ENCODE measurements around the gene DPP6. TPM values are rescaled to one million over a fixed set of nuclear protein-coding genes. Genes with fewer than 3 reads are reported as not detected.
"Not testable (repeated sequence)": the region's sequence is repeated elsewhere in the genome, so short reads cannot be mapped to it uniquely, and the experiment has no call there.

Gene DPP6
- total and polyA plus RNA-seq, 4 experiments from 2014 or later = not detected

DNA sequence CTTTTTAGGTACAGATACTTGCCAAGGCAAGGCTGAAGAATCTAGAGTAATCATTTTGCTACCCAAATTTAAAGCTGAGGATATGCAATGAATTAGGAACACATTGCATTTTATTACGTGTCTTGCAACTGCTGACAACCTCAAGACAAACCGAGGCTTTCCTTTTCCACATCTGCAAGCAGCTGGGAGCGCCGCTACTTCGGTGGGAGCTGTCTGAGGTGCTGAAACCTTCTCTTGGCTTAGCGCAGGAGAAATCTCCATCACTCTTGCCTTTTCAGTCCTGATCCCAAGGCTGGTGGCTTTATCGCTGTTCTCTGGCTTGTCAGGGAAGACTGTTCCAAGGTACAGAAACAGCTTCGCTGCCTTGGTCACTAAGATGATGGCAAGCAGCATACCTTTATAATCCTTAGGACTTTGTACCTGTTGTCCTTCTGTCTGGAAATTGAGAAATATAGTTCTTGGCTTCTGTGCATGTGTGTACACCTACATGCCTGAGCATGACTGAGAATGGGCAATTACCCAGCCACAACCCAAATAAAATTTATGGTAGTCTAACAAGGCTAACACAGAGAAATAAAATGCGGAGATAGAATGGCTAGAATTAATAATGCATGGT, 3.4 kb downstream of the DPP6 start:
- DNase-seq; CTCF ChIA-PET (ENCODE audit: partially characterized antibody); H3K4me1 Mint-ChIP-seq: not testable (repeated sequence)

DNA sequence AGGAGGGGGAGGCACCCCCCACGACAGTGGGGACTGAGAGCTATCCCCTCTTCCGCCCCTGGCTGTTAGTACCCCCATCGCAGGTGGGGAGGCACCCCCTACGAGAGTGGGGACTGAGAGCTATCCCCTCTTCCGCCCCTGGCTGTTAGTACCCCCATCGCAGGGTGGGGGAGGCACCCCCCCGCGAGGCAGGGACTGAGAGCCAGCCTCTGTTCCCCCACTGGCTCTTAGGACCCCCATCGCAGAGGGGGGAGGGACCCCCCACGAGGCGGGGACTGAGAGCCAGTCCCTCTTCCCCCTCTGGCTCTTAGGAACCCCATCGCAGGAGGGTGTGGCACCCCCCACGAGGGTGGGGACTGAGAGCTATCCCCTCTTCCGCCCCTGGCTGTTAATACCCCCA, 6.6 kb downstream of the DPP6 start:
- POLR2A ChIA-PET (ENCODE audit: partially characterized antibody); H3K36me3 Mint-ChIP-seq; H3K27ac ChIP-seq (ENCODE audit: low read depth, low read length); H3K4me1 Mint-ChIP-seq; H3K27me3 Mint-ChIP-seq; DNase-seq; H3K4me3 Mint-ChIP-seq; CTCF ChIA-PET (ENCODE audit: partially characterized antibody); H3K36me3 ChIP-seq (ENCODE audit: insufficient read depth, low read length); H3K4me3 ChIP-seq (ENCODE audit: low read length in 2 of 2); H3K27me3 ChIP-seq (ENCODE audit: insufficient read depth, low read length); H3K9me3 ChIP-seq (ENCODE audit: control insufficient read depth in 1 of 2, low read length in 2 of 2); intact Hi-C loops (cut with micrococcal nuclease); H3K4me1 ChIP-seq (ENCODE audit: insufficient read depth, low read length); H3K27ac Mint-ChIP-seq; H3K9me3 Mint-ChIP-seq: not testable (repeated sequence)

More for the DNA sequence above, 3.4 kb downstream of the DPP6 start:
- H3K27ac Mint-ChIP-seq; H3K27ac ChIP-seq (ENCODE audit: low read depth, low read length); H3K27me3 ChIP-seq (ENCODE audit: insufficient read depth, low read length); H3K9me3 Mint-ChIP-seq; H3K4me3 ChIP-seq (ENCODE audit: low read length in 2 of 2); H3K9me3 ChIP-seq (ENCODE audit: control insufficient read depth in 1 of 2, low read length in 2 of 2); POLR2A ChIA-PET (ENCODE audit: partially characterized antibody); H3K36me3 Mint-ChIP-seq; H3K27me3 Mint-ChIP-seq; H3K4me1 ChIP-seq (ENCODE audit: insufficient read depth, low read length); H3K36me3 ChIP-seq (ENCODE audit: insufficient read depth, low read length); intact Hi-C loops (cut with micrococcal nuclease); H3K4me3 Mint-ChIP-seq: not testable (repeated sequence)

DNA sequence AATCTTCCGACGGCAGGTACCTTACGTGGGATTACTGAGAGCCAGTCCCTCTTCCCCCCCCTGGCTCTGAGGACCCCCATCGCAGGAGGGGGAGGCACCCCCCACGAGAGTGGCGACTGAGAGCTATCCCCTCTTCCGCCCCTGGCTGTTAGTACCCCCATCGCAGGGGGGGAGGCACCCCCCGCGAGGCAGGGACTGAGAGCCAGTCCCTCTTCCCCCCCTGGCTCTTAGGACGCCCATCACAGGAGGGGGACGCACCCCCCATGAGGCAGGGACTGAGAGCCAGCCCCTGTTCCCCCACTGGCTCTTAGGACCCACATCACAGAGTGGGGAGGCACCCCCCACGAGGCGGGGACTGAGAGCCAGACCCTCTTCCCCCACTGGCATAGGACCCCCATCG, 8.4 kb downstream of the DPP6 start:
- DNase-seq; H3K27me3 ChIP-seq (ENCODE audit: insufficient read depth, low read length); H3K4me3 Mint-ChIP-seq; H3K27ac ChIP-seq (ENCODE audit: low read depth, low read length); H3K36me3 Mint-ChIP-seq; intact Hi-C loops (cut with micrococcal nuclease); H3K27ac Mint-ChIP-seq; H3K27me3 Mint-ChIP-seq; H3K4me1 ChIP-seq (ENCODE audit: insufficient read depth, low read length); H3K4me1 Mint-ChIP-seq; POLR2A ChIA-PET (ENCODE audit: partially characterized antibody); H3K9me3 ChIP-seq (ENCODE audit: control insufficient read depth in 1 of 2, low read length in 2 of 2); CTCF ChIA-PET (ENCODE audit: partially characterized antibody); H3K36me3 ChIP-seq (ENCODE audit: insufficient read depth, low read length); H3K4me3 ChIP-seq (ENCODE audit: low read length in 2 of 2): not testable (repeated sequence)
- H3K9me3 Mint-ChIP-seq = peaks cover 0 to 14% (median 3%) of the 10 kb centered on the region in 8 donors

DNA sequence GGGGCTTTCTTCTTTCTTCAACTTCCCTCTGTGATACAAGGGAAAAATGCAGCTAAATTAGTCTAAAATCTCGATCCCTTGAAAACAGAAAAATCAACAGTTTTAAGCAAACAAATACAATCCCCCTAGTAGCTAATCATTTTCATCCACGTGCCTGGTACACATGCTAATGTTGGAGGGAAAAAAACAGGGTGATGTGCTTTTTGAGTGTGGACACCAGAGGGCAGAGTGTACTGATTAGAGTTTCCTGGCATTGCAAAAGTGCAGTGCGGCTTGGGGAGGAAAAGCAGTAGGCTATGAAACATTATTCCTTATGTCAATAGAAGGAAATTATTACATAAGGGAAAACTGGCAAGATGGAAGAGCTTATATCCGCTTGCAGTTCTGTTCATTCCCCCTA, 19.6 kb downstream of the DPP6 start:
- H3K27ac ChIP-seq (ENCODE audit: low read depth, low read length); intact Hi-C loops (cut with micrococcal nuclease); CTCF ChIA-PET (ENCODE audit: partially characterized antibody); H3K9me3 ChIP-seq (ENCODE audit: control insufficient read depth in 1 of 2, low read length in 2 of 2); H3K36me3 ChIP-seq (ENCODE audit: insufficient read depth, low read length); H3K9me3 Mint-ChIP-seq; H3K27ac Mint-ChIP-seq; H3K4me1 ChIP-seq (ENCODE audit: insufficient read depth, low read length); POLR2A ChIA-PET (ENCODE audit: partially characterized antibody); H3K4me1 Mint-ChIP-seq; H3K27me3 ChIP-seq (ENCODE audit: insufficient read depth, low read length); H3K27me3 Mint-ChIP-seq; DNase-seq; H3K4me3 ChIP-seq (ENCODE audit: low read length in 2 of 2); H3K4me3 Mint-ChIP-seq; H3K36me3 Mint-ChIP-seq: not testable (repeated sequence)

DNA sequence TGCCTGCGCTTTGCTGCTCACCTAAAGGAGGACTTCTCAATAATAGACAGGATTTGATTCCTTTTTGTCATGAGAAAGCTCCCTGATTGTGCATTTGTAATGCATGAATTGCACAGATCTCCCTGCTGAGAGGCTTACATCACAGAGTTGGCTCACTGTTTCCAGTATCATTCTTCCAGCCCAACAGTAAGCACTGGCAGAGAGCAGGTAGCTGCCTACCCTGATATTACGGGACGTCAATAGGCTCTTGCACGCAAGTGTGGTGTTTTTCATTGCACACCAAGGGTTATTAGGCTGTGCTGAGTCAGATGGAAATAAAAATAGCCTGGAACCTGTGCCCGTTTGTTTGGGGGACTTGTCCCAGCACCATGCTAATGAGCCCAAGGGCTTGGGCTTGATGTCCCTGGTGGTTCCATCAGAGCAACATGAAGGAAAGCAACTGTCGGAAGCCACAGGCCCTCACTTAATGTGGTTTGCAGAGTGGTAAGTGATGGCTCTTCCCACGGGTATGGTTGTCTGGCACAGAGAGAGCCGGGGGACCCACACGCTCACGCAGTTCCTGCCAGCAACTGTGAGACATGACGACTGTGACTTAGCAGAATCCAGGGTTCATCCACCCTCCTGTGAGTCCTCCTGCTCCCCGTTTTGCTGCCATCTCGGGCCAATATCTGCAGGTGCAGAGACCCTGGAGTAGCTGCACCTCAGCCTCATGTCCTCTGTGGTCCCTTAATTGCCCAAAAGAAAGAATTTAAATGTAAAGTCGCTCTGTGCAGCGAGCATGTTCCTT, 20.4 kb downstream of the DPP6 start:
- H3K36me3 ChIP-seq (ENCODE audit: insufficient read depth, low read length); H3K27ac Mint-ChIP-seq; H3K27me3 Mint-ChIP-seq; intact Hi-C loops (cut with micrococcal nuclease); H3K9me3 ChIP-seq (ENCODE audit: control insufficient read depth in 1 of 2, low read length in 2 of 2); H3K4me1 Mint-ChIP-seq; H3K36me3 Mint-ChIP-seq; H3K4me3 Mint-ChIP-seq; H3K4me3 ChIP-seq (ENCODE audit: low read length in 2 of 2); H3K4me1 ChIP-seq (ENCODE audit: insufficient read depth, low read length); CTCF ChIA-PET (ENCODE audit: partially characterized antibody); H3K9me3 Mint-ChIP-seq; H3K27ac ChIP-seq (ENCODE audit: low read depth, low read length); POLR2A ChIA-PET (ENCODE audit: partially characterized antibody); DNase-seq; H3K27me3 ChIP-seq (ENCODE audit: insufficient read depth, low read length): not testable (repeated sequence)

DNA sequence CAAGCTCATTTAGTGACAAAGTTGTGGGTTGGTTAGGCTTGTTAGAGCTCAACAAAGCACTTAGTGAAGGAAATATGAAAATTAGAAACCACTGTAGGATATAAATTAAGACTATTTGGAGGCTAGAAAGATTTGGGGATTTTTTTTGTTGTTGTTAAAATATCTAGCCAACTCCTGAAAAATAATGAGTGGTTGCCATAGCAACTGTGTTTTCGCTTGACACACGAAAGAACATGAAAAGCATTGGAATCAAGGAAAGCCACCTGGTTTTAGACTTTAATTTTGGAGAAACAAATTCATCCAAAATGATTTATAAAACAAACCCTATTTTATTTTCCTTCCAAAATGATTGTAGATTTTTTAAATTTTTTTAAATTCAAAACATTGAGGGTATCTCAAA, 26.3 kb downstream of the DPP6 start:
- H3K4me3 Mint-ChIP-seq; intact Hi-C loops (cut with micrococcal nuclease); CTCF ChIA-PET (ENCODE audit: partially characterized antibody): not testable (repeated sequence)

DNA sequence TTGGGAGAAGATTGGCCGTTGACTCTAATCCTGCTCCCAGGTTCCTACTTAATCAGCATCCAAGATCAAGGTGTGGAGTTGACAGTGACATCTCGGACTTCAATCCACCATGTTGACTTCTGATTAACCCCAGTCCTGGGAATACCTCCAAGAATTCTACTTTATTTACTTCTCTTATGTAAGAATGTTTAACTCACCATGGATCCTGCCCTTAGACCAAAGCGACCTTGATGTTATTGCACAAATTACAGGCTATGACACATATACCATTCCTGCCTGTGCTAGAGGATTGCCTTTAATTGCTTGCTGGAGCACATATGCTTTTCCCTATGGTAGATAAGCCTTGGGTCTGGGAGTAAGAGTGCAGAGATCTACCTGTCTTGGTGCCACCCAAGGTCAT, 28.1 kb downstream of the DPP6 start:
- H3K4me3 Mint-ChIP-seq; CTCF ChIA-PET (ENCODE audit: partially characterized antibody); H3K9me3 Mint-ChIP-seq; H3K27ac ChIP-seq (ENCODE audit: low read depth, low read length); intact Hi-C loops (cut with micrococcal nuclease); DNase-seq; H3K4me1 Mint-ChIP-seq; H3K27me3 ChIP-seq (ENCODE audit: insufficient read depth, low read length); H3K9me3 ChIP-seq (ENCODE audit: control insufficient read depth in 1 of 2, low read length in 2 of 2); H3K27me3 Mint-ChIP-seq; H3K4me3 ChIP-seq (ENCODE audit: low read length in 2 of 2); H3K36me3 Mint-ChIP-seq; POLR2A ChIA-PET (ENCODE audit: partially characterized antibody); H3K36me3 ChIP-seq (ENCODE audit: insufficient read depth, low read length); H3K27ac Mint-ChIP-seq; H3K4me1 ChIP-seq (ENCODE audit: insufficient read depth, low read length): not testable (repeated sequence)

More for the DNA sequence above, 26.3 kb downstream of the DPP6 start:
- H3K9me3 ChIP-seq (ENCODE audit: control insufficient read depth in 1 of 2, low read length in 2 of 2); H3K27me3 ChIP-seq (ENCODE audit: insufficient read depth, low read length); H3K4me1 ChIP-seq (ENCODE audit: insufficient read depth, low read length); H3K9me3 Mint-ChIP-seq; H3K4me3 ChIP-seq (ENCODE audit: low read length in 2 of 2); H3K4me1 Mint-ChIP-seq; H3K27ac ChIP-seq (ENCODE audit: low read depth, low read length); H3K27ac Mint-ChIP-seq; H3K36me3 Mint-ChIP-seq; H3K27me3 Mint-ChIP-seq; DNase-seq; H3K36me3 ChIP-seq (ENCODE audit: insufficient read depth, low read length); POLR2A ChIA-PET (ENCODE audit: partially characterized antibody): not testable (repeated sequence)

All from CD4-positive, alpha-beta memory T cell (primary cell).